ENCODE measurements around the gene SCLY.
A peak's percentile ranks its signal among the peaks of the same experiment; 100 is the strongest.
"Not testable (repeated sequence)": the region's sequence is repeated elsewhere in the genome, so short reads cannot be mapped to it uniquely, and the experiment has no call there.

SCLY gene

DNA sequence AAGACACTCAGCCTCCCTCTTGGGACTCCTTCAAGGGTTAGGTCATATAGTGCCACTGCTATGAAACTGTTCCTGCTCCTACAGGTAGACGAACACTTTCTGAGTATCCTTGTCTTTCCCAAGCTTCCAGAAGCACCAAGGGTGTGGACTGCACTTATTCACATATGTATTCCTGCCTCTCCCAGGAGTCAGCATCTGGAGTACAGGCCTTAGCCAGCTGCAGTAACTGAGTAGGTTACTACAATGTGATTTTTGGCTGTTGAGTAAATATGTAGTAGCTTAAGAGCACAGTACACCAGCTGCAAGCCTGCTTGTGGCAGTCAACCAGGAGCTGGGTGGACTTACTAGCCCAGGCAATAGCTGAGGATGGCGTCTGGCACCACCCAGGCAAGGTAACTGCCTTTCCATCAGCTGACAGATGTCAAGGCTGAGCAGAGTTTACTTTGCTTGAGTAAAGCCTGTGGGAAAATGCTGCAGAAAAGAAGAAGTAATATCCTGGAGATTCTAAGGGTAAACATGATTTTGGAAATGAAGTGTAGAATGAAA, 14.0 kb upstream of the SCLY start:
- no peak for DNase-seq (ENCODE audit: low read depth)
- no peak overlapping the region for H3K4me3 ChIP-seq (ENCODE audit: low read depth, low read length)
- TF ChIP-seq CTCF (IDR thresholded peaks at IDR 0.05; ENCODE audit: control insufficient read depth, extremely low read depth, insufficient read depth), result no peak

DNA sequence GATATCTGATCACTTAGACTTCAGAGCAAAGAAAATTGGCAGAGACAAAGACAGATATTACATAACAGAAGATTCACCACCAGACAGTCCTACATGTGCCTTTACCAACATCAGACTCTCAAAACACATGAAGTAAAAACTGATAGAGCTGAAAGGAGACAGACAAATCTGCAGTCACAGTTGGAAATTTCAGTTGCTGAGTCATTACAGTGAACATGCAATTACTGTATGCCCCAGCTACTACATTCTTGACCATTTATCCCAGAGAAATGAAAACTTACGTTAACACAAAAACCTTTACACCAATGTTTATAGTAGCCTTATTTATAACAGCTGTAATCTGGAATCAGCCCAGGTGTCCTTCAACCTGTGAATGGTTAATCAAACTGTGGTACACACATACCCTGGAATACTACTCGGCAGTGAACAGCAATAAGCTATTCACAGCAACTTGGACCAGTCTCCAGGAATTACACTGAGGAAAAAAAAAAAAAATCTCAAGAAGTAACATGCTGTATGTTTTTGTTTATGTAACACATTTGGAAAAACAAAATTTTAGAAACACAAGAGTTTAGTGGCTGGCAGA, 7.5 kb upstream of the SCLY start:
- no peak for DNase-seq (ENCODE audit: low read depth)
- no peak overlapping the region for H3K4me3 ChIP-seq (ENCODE audit: low read depth, low read length)
- TF ChIP-seq CTCF (IDR thresholded peaks at IDR 0.05; ENCODE audit: control insufficient read depth, extremely low read depth, insufficient read depth), result no peak

- DNase-seq (ENCODE audit: low read depth), result no peak
- TF ChIP-seq CTCF (IDR thresholded peaks at IDR 0.05; ENCODE audit: control insufficient read depth, extremely low read depth, insufficient read depth), result no peak
- no peak overlapping the region for H3K4me3 ChIP-seq (ENCODE audit: low read depth, low read length)
Measured at GRCh38 chr2:238055841-238056240, 5.0 kb upstream of the SCLY start.

DNA sequence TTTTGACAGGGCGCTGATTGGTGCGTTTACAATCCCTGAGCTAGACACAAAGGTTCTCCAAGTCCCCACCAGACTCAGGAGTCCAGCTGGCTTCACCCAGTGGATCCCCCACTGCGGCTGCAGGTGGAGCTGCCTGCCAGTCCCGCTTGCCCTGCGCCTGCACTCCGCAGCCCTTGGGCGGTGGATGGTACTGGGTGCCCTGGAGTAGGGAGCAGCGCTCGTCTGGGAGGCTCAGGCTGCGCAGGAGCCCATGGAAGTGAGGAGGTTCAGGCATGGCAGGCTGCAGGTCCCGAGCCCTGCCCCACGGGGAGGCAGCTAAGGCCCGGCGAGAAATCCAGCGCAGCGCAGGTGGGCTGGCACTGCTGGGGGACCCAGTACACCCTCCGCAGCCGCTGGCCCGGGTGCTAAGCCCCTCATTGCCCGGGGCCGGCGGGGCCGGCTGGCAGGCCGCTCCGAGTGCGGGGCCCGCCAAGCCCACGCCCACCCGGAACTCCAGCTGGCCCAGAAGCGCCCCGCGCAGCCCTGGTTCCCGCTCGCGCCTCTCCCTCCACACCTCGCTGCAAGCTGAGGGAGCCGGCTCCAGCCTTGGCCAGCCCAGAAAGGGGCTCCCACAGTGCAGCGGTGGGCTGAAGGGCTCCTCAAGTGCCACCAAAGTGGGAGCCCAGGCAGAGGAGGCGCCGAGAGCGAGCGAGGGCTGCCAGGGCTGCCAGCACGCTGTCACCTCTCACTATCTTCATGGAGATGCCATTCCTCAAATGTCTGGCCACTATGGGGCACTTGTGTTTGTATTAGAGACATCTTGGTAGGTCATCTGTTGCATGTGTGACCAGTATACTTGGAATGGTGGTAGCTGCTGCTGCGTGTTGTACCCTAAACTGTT, 2.9 kb upstream of the SCLY start:
- not testable (repeated sequence) for DNase-seq (ENCODE audit: low read depth); H3K4me3 ChIP-seq (ENCODE audit: low read depth, low read length)

DNA sequence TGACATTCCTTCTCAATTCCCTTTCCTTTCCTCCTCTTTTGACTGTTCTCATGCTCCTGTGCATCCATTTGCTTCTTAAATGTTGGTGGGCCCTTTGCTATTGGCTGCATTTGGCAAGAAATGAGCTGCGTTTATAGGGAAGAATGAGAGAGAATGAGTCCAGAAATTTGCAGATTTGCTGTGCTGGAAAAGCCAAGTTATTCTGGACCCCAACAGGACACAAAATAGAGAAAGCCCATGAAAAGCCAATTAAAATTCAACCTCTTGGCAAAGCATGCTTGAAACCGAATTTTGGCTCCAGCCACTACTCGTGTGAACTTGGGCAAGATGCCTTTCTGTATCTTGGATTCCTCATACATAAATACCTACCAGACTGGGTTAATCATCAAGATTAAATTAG, 1.3 kb upstream of the SCLY start:
- TF ChIP-seq CTCF (IDR thresholded peaks at IDR 0.05; ENCODE audit: control insufficient read depth, extremely low read depth, insufficient read depth), result no peak
- peak overlapping the region; percentile 93 for H3K4me3 ChIP-seq (ENCODE audit: low read depth, low read length)
- no peak for DNase-seq (ENCODE audit: low read depth)

DNA sequence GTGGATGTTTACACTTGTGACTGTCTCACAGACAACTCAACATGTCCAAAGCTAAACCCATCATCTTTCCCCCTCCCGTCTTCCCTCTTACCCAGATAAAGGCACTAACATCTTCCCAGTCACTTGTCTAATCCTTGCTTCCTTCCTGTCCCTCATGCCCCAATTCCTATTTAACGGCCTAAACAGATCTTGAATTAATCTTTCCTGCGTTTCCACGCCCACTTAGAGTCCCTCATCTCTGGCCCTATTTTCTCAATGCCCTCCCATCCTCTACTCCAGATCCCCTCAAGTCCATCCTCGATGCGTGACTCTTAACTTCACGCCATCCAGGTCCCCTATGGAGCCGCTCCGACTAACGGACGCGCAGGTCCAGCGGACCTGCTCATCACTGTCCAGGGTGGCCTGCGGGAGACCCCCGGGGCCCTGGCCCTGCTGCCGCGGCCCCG, 682 bp upstream of the SCLY start:
- peak overlapping the region; percentile 93 for H3K4me3 ChIP-seq (ENCODE audit: low read depth, low read length)
- DNase-seq (ENCODE audit: low read depth), result no peak
- no peak for TF ChIP-seq CTCF (IDR thresholded peaks at IDR 0.05; ENCODE audit: control insufficient read depth, extremely low read depth, insufficient read depth)

Measured in LNCaP clone FGC (cell line).